H9 (cell line): Measurements from ENCODE around the gene SPIN1. TPM values are rescaled to one million over a fixed set of nuclear protein-coding genes. Genes with fewer than 3 reads are reported as not detected.

Experiments
- DNase-seq: peaks from one replicate; pipeline ENCODE4 v3.0.0-alpha.2; 2017
- H2AFZ ChIP-seq: one replicate; pipeline ENCODE4 v1.6.1; 2013; ENCODE audit warnings: mild to moderate bottlenecking, low read length, control low read depth, moderate library complexity
- H2AK5ac ChIP-seq: 2 replicates; pipeline ENCODE4 v1.6.1; 2013; ENCODE audit warnings: low read length, control low read depth, mixed read lengths; ENCODE audit not compliant: insufficient read length
- H2BK120ac ChIP-seq: one replicate; pipeline ENCODE4 v1.6.1; 2013; ENCODE audit warnings: low read depth, mild to moderate bottlenecking, low read length, control low read depth, inconsistent platforms; ENCODE audit not compliant: poor library complexity, severe bottlenecking
- H2BK12ac ChIP-seq: 2 replicates; pipeline ENCODE4 v1.6.1; 2013; ENCODE audit warnings: low read length, control low read depth, mixed read lengths, low read depth; ENCODE audit not compliant: insufficient read length
- H2BK15ac ChIP-seq: 2 replicates; pipeline ENCODE4 v1.6.1; 2013; ENCODE audit warnings: low read depth, low read length, control low read depth
- H2BK20ac ChIP-seq: one replicate; pipeline ENCODE4 v1.6.1; 2013; ENCODE audit warnings: low read depth, mild to moderate bottlenecking, low read length, control low read depth, inconsistent platforms; ENCODE audit not compliant: poor library complexity, severe bottlenecking
- H2BK5ac ChIP-seq: 2 replicates; pipeline ENCODE4 v1.6.1; 2013; ENCODE audit warnings: low read length, control low read depth, mixed read lengths; ENCODE audit not compliant: insufficient read length
- H3K14ac ChIP-seq: 2 replicates; pipeline ENCODE4 v1.6.1; 2013; ENCODE audit warnings: low read length, control low read depth; ENCODE audit not compliant: insufficient read depth
- H3K18ac ChIP-seq: 2 replicates; pipeline ENCODE4 v1.6.1; 2013; ENCODE audit warnings: low read depth, mild to moderate bottlenecking, mixed read lengths, low read length, control low read depth; ENCODE audit not compliant: insufficient read length
- H3K23ac ChIP-seq: 2 replicates; pipeline ENCODE4 v1.6.1; 2013; ENCODE audit warnings: low read length, control low read depth, mixed read lengths, low read depth; ENCODE audit not compliant: insufficient read length
- H3K23me2 ChIP-seq: 2 replicates; pipeline ENCODE4 v1.6.1; 2013; ENCODE audit warnings: low read depth, mild to moderate bottlenecking, mixed read lengths, low read length, control low read depth; ENCODE audit not compliant: insufficient read length, poor library complexity, severe bottlenecking
- H3K27ac ChIP-seq: 2 replicates; pipeline ENCODE4 v1.5.1; 2013; ENCODE audit warnings: low read length, control low read depth, mixed read lengths, low read depth; ENCODE audit not compliant: insufficient read length
- H3K27me3 ChIP-seq: 2 replicates; pipeline ENCODE4 v1.6.1; 2013; ENCODE audit warnings: low read length, control low read depth, inconsistent platforms; ENCODE audit not compliant: insufficient read depth
- H3K4ac ChIP-seq: 2 replicates; pipeline ENCODE4 v1.6.1; 2013; ENCODE audit warnings: low read depth, mild to moderate bottlenecking, control low read depth, inconsistent platforms, low read length, moderate library complexity
- H3K4me1 ChIP-seq: 2 replicates; pipeline ENCODE4 v1.6.1; 2013; ENCODE audit warnings: low read length, control low read depth, inconsistent platforms; ENCODE audit not compliant: insufficient read depth
- H3K4me2 ChIP-seq: 2 replicates; pipeline ENCODE4 v1.6.1; 2013; ENCODE audit warnings: low read length, control low read depth, mixed read lengths; ENCODE audit not compliant: insufficient read length, insufficient read depth
- H3K56ac ChIP-seq: 2 replicates; pipeline ENCODE4 v1.6.1; 2013; ENCODE audit warnings: low read depth, mild to moderate bottlenecking, mixed read lengths, low read length, control low read depth; ENCODE audit not compliant: insufficient read length
- H3K79me1 ChIP-seq: 2 replicates; pipeline ENCODE4 v1.6.1; 2013; ENCODE audit warnings: low read depth, mild to moderate bottlenecking, moderate library complexity, low read length, control low read depth, inconsistent platforms; ENCODE audit not compliant: insufficient read depth, poor library complexity, severe bottlenecking
- H3K79me2 ChIP-seq: 2 replicates; pipeline ENCODE4 v1.6.1; 2013; ENCODE audit warnings: low read length, control low read depth, inconsistent platforms; ENCODE audit not compliant: insufficient read depth
- H3K9ac ChIP-seq: 2 replicates; pipeline ENCODE4 v1.6.1; 2013; ENCODE audit warnings: low read length, control low read depth, mixed read lengths; ENCODE audit not compliant: insufficient read length; ENCODE audit errors: extremely low read depth
- H3K9me3 ChIP-seq: one replicate; pipeline ENCODE4 v1.6.1; 2013; ENCODE audit warnings: low read depth, low read length, inconsistent platforms; ENCODE audit not compliant: control insufficient read depth
- H3T11ph ChIP-seq: one replicate; pipeline ENCODE4 v1.6.1; 2013; ENCODE audit warnings: mild to moderate bottlenecking, low read length, control low read depth, inconsistent platforms
- H4K20me1 ChIP-seq: one replicate; pipeline ENCODE4 v1.6.1; 2013; ENCODE audit not compliant: control insufficient read depth, insufficient read length, insufficient read depth
- H4K5ac ChIP-seq: 2 replicates; pipeline ENCODE4 v1.6.1; 2013; ENCODE audit warnings: low read depth, mild to moderate bottlenecking, mixed read lengths, low read length, control low read depth; ENCODE audit not compliant: insufficient read length
- H4K8ac ChIP-seq: replicated peaks from 2 replicates; pipeline ENCODE4 v1.6.1; 2013; ENCODE audit warnings: low read length, control low read depth, mixed read lengths, low read depth; ENCODE audit not compliant: insufficient read length
- H4K91ac ChIP-seq: 2 replicates; pipeline ENCODE4 v1.6.1; 2013; ENCODE audit warnings: low read depth, mild to moderate bottlenecking, moderate library complexity, mixed read lengths, low read length, control low read depth; ENCODE audit not compliant: insufficient read length
- H3K27ac Mint-ChIP-seq, 3 experiments: 2 replicates in 2 of 3; 3 replicates in 1 of 3; pipeline ENCODE4 v1.8.0; 2020 to 2021; ENCODE audit warnings: mixed read lengths in 3 of 3, mild to moderate bottlenecking in 1 of 3, moderate library complexity in 1 of 3
- H3K27me3 Mint-ChIP-seq: 2 replicates; pipeline ENCODE4 v1.8.0; 2021; ENCODE audit warnings: low read depth, mild to moderate bottlenecking, moderate library complexity, mixed read lengths
- H3K36me3 Mint-ChIP-seq, 3 experiments: 2 replicates in 2 of 3; 3 replicates in 1 of 3; pipeline ENCODE4 v1.8.0; 2020 to 2021; ENCODE audit warnings: low read depth in 3 of 3, mixed read lengths in 3 of 3; ENCODE audit not compliant: insufficient read depth in 1 of 3
- H3K4me1 Mint-ChIP-seq, 2 experiments: 2 replicates each; pipeline ENCODE4 v1.8.0; 2020; ENCODE audit warnings: mixed read lengths in 2 of 2
- H3K4me3 Mint-ChIP-seq, 2 experiments: 2 replicates in 1 of 2; 3 replicates in 1 of 2; pipeline ENCODE4 v1.8.0; 2020 to 2021; ENCODE audit warnings: mild to moderate bottlenecking in 2 of 2, mixed read lengths in 2 of 2, moderate library complexity in 1 of 2
- H3K9me3 Mint-ChIP-seq, 2 experiments: 2 replicates in 1 of 2; 3 replicates in 1 of 2; pipeline ENCODE4 v1.8.0; 2020; ENCODE audit warnings: mild to moderate bottlenecking in 2 of 2, mixed read lengths in 2 of 2, moderate library complexity in 1 of 2
- WGBS: extraction: QIAGEN DNeasy Blood & Tissue Kit; methylation state at CpG from one replicate; pipeline ENCODE4 v1.1.7; 2013; ENCODE audit warnings: missing lambda C conversion rate, low lambda C conversion rate, mixed read lengths; ENCODE audit not compliant: insufficient read length; ENCODE audit errors: extremely low coverage; 5-methylcytosine and 5-hydroxymethylcytosine counted together
- total RNA-seq: library from RNA; stranded (reverse); gene quantifications from 2 replicates; pipeline ENCODE4 v1.2.1, GENCODE V29; 2021
- TF ChIP-seq, protein P1 (sequence below): fragments of 200-600 bp; sonication (generic); conservative IDR thresholded peaks from 3 replicates; pipeline ENCODE4 v1.8.0; 2021; ENCODE audit warnings: antibody characterized with exemption, mild to moderate bottlenecking

Gene SPIN1
- total RNA-seq, 1 experiment from 2014 or later, result 136 TPM

- H4K20me1 ChIP-seq, result no peaks in the 10 kb centered on the region
Measured at GRCh38 chr9:88411471-88411870, 23.2 kb downstream of the SPIN1 start.

More at GRCh38 chr9:88411471-88411870, 23.2 kb downstream of the SPIN1 start:
- Histone ChIP-seq H3K27me3 (no peaks in the 10 kb centered on the region), H3K23me2 (no peaks in the 10 kb centered on the region), H4K5ac (no peak overlapping the region), H2BK20ac (no peak overlapping the region), H3K79me2 (peaks cover 67% of the 10 kb centered on the region; the same call in 1 of the 2 replicates), H2BK15ac (no peak overlapping the region), H4K91ac (no peak overlapping the region), H2AFZ (no peak overlapping the region), H4K8ac (no peak overlapping the region), H3K18ac (no peak overlapping the region), H2BK120ac (no peak overlapping the region), H3K56ac (no peak overlapping the region), H3K27ac (no peak overlapping the region), H2AK5ac (no peak overlapping the region), H3T11ph (no peak overlapping the region), H3K4me1 (no peaks in the 10 kb centered on the region), H3K4ac (no peak overlapping the region), H3K79me1 (peaks cover 15% of the 10 kb centered on the region), H2BK5ac (no peak overlapping the region), H2BK12ac (no peak overlapping the region), H3K4me2 (no peak overlapping the region), H3K14ac (no peak overlapping the region), H3K23ac (no peak overlapping the region), H3K9ac (no peak overlapping the region), H3K9me3 (peaks cover 10% of the 10 kb centered on the region)
- Mint-ChIP-seq H3K9me3 (peaks cover 25 to 33% of the 10 kb centered on the region in 2 experiments), H3K36me3 (peaks cover 42 to 64% (median 50%) of the 10 kb centered on the region in 3 experiments), H3K27ac (no peak overlapping the region; a peak in 1 of 7 replicates), H3K4me3 (no peak overlapping the region), H3K27me3 (no peaks in the 10 kb centered on the region), H3K4me1 (peaks cover 2 to 8% of the 10 kb centered on the region in 2 experiments; a peak in 2 of 4 replicates)
- TF ChIP-seq, protein P1, sequence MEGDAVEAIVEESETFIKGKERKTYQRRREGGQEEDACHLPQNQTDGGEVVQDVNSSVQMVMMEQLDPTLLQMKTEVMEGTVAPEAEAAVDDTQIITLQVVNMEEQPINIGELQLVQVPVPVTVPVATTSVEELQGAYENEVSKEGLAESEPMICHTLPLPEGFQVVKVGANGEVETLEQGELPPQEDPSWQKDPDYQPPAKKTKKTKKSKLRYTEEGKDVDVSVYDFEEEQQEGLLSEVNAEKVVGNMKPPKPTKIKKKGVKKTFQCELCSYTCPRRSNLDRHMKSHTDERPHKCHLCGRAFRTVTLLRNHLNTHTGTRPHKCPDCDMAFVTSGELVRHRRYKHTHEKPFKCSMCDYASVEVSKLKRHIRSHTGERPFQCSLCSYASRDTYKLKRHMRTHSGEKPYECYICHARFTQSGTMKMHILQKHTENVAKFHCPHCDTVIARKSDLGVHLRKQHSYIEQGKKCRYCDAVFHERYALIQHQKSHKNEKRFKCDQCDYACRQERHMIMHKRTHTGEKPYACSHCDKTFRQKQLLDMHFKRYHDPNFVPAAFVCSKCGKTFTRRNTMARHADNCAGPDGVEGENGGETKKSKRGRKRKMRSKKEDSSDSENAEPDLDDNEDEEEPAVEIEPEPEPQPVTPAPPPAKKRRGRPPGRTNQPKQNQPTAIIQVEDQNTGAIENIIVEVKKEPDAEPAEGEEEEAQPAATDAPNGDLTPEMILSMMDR, result no peak
- WGBS, result no CpG with 5 or more reads among the region's 4 CpGs
- DNase-seq, result no peak
